Stimulated activated naive CD4-positive, alpha-beta T cell treated with Interleukin-2 at 50 U/mL for 16 hours (primary cell): ENCODE results near the gene GNAL.
"Not testable (repeated sequence)": the region's sequence is repeated elsewhere in the genome, so short reads cannot be mapped to it uniquely, and the experiment has no call there.

Experiments used
- DNase-seq: peaks from one replicate; lab custom pipeline; 2025; lab: John Stamatoyannopoulos, UW

The GNAL gene

GRCh38 chr18:11874676-11875075 is 185.6 kb downstream of the GNAL start:
- no peak for DNase-seq

DNA sequence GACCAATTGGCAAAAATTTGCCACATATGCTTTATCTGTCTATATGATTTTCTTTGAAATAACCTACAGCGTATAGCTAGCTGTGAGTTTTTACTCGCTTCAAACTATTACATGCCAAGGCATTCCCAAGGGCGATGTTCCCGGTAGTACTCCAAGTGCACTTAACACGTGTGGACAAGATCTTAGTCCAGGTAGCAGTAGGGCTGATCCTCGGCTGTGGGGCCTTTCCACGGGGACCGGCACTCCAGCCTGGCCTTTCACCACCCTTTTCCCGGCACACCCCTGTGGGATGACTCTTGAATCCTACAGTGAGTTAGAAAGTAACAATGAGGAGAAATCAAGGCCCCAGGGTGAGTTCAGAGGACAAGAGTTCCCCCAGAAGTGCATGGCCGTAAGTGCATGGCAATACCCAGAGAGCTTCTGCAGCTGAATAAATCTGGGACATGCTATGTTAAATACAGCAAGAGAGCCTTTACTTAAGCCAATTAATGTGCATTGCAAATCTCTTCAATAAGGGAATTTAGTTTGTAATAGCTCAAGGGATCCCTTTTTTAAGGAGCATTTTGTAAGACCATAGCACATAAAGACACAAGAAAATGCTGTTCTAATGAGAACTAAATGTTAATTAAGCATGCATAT is 188.6 kb downstream of the GNAL start:
- no peak for DNase-seq

DNA sequence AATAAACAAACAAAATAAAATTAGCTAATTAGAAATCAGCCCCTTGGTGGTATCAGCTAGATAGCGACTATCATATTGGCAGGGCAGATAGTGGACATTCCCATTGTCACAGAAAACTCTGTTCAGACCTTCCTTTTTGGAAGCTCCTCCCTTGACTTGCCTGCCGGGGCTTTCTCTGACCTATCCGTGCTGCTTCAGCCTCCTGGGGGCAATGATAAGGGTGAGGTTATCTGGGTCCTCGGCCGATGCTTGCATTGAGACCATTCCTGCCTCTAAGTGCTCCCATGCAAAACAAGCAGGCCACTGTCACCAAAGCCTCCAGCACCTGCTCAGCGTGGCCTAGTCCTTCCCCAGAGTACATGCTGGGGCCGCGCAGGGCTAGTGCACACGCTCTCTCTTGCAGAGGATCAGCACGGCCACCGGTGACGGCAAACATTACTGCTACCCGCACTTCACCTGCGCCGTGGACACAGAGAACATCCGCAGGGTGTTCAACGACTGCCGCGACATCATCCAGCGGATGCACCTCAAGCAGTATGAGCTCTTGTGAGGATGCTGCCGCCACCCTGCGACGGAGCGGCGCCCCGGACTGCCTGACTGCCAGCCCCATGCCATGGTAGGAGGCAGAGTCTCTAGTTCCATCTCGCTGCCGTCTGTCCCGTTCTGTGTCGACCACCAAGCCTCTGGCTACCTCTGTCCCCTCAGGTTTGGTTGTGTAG is 191.7 kb downstream of the GNAL start:
- no peak for DNase-seq

DNA sequence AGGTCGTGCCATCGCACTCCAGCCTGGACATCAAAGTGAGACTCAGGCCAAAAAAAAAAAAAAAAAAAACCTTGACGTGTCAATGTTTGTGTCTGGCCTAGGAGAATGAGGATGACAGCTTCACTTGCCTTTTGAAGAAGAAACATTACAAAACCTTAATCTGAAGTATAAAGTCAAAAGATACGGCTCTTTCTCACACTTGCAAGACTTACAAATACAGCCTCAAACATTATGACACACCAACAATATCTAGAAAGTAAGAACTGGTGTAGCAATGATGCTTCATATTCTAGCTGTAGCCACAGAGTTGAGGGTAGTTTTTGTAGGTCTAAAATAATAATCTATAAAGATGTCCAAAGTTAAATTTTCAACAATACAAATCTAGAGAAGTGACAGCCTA is 193.6 kb downstream of the GNAL start:
- DNase-seq = no peak

- no peak for DNase-seq
Observed at GRCh38 chr18:11883153-11883552, 194.1 kb downstream of the GNAL start.

DNA sequence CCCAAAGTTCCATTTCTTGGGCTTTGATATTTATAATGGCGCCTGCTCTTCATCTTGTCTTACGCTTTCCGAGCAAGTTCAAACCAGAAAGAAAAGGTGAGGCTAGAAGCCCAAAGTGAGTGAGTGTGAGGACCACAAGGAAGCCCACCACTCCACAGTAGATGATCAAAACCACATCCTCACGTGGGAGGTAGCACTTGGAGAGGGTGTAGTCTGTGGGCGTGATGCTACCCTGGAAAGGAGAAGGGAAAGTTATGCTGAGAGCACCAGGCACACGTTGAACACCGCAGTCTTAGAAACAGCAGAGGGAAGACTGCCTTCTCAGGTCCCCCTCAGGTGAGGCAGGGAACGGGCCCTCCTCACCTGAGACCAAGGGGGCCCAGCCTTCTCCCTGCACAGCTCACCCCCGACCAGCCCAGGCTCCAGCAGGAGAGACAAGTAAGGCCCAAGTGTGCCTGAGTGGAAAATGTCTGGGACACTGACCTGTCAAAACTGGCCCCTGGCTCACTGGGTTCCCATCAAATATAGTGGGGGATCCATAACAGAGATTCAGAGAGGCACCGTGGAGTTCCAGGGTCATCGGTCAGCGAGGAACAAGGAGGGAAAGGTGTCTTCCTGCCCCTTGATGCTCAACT is 195.4 kb downstream of the GNAL start:
- DNase-seq = no peak

DNA sequence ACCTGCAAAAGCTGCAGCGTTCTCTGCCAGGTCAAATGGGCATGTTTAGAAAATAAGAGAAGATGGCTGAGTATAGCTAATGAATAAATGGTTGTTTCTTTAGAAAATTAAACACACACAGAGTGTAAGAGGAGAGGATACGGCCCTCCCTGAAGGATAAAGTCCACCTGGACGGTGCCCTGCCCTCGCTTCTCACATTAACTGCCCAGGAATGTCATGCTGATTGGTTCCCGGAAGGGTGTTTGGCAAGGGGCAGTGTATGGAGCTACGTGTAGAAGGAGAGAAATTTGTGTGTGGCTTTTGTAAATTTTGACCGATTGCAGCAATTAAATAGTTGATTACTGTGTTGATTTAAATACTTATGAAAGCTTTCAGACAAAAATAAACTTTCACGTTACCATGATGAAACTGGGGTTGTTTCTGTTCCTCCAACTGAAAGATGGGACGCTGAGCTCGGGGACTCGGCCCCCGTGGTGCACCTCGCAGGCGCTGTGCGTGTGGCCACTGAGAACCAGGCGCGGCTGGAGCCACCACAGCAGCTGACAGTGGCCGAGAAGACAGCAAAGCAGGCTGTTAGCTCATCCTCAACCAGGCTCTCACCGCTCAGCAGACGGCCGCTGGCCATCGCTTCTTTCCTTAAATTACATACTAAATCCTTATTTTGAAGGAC is 196.3 kb downstream of the GNAL start:
- no peak for DNase-seq

DNA sequence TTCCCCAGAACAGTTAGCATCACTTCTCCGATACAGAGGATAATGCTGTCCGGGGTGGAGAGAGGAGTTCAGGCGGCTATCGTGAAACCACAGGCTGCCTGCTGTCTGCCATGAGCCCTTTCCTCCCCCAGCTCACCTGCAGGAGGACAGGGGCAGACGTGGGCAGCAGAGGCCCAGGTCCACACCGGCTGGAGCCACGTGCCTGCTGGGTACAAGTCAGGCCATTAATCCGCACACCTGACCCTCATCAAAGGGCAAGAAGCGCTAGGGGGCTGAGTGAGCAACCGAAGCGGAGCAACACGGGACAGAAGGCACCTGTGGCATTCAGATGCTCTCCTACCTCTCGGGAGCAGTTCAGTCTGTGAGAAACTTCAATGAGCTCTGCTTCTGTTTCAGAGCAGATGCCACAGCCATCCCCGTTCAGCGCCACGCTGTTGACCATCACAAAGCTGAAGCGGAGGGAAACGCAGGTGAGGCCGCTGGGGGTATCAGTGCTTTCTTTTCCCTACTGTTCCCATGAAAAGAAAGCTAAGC is 197.6 kb downstream of the GNAL start:
- no peak for DNase-seq

- no peak for DNase-seq
Observed at GRCh38 chr18:11887328-11888128, 198.5 kb downstream of the GNAL start.

DNA sequence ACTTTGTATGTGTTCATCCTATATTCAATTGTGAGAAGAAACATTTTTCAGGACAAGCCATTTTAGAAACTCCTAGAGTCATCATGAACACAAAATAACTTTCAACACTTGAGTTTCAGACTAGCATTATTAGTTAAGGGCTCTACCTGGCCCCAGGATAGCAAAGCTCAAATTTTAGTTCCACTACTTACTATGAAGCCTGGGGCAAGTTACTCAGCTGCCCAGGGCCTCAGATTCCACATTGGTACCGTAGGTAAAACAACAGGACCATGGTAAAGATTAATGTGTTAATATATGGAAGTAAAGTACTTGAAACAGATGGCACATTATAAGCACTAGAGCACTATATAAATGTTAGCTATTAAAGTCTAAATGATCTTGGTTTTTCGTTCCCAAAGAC is 199.7 kb downstream of the GNAL start:
- no peak for DNase-seq

DNA sequence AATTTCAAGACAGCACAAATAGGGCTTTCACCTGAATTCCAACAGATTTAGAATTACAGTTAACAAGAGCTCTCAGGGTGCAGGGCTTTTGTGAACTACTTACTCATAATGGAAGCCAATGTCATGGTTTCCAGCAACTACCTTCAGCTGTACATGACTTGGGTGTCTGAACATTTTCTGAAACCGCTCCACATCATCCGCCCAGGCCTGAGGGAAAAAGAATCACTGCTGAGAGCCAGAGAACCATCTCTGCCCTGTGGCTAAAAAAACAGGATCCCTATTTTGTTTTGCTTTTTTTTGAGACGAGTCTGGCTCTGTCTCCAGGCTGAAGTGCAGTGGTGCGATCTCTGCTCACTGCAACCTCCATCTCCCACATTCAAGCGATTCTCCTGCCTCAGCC is 200.2 kb downstream of the GNAL start:
- DNase-seq = no peak

GRCh38 chr18:11891737-11892136 is 202.7 kb downstream of the GNAL start:
- no peak for DNase-seq

- DNase-seq = not testable (repeated sequence)
Observed at GRCh38 chr18:11892438-11892837, 203.4 kb downstream of the GNAL start.

DNA sequence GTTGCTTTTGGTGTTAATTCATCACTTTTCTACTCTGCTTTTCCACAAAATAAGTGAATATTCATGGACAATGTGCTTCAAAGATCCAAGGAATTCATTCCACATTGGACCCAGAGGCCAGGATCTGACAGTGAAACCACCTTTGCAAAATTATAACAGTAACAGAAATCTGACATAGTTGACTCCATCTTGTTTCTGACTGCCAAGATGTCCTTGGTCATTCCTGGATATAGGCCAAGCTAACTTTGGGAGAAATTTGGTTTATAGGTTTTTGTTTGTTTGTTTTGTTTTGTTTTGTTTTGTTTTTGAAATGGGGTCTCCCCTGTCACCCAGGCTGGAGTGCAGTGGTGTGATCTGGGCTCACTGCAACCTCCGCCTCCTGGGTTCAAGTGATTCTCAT is 208.7 kb downstream of the GNAL start:
- no peak for DNase-seq

GRCh38 chr18:11899063-11899462 is 210.0 kb downstream of the GNAL start:
- no peak for DNase-seq

- no peak for DNase-seq
Observed at GRCh38 chr18:11901826-11902438, 212.9 kb downstream of the GNAL start.

GRCh38 chr18:11902522-11903292 is 213.6 kb downstream of the GNAL start:
- DNase-seq = no peak

DNA sequence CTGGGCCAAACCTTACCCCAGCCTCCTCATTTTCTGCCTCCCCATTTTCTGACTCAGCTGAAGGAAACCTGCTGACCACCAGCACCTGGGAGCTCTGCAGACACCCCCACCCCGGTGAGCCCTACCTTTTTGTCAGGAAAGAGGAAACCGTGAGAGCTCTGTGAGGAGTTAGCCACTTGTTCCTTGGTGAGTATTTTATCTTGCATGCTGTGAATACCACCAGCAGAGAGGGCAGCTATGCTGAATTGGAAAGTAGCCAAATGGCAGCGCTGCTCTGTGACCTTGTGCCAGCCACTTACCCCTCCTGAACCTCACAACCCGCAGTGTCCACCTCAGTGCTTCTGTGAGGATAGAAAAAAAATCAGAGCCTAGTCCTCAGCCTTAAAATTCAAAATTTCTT is 216.5 kb downstream of the GNAL start:
- no peak for DNase-seq

DNA sequence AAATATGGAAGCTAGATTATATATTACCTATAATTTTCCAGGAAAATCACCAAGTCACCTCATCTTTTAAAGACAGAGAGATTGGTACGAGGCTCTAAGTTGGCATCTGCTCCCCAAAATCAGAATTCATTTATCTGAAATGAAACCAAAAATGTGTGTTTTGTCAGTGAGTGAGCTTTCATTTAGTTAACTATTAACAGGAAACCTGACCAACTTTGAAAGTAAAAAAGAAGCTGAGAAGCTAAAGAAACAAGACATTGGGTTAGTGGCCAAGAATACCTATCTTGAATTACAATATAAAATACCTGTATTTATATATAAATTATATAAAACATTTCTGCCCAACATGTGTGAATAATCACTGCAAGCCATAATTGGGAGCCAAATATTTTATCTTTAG is 217.1 kb downstream of the GNAL start:
- DNase-seq = no peak
